Panc1 (cell line): ENCODE measurements around the gene TBCD.

Experiments used
- POLR2AphosphoS5 ChIP-seq: IDR thresholded peaks from 2 replicates; pipeline ENCODE4 v1.6.1; 2012; ENCODE audit warnings: mild to moderate bottlenecking, low read depth, low read length, moderate library complexity
- TF ChIP-seq, protein P1 (sequence below), 2 experiments: IDR thresholded peaks; 2 replicates each; pipeline ENCODE4 v1.6.1; 2011 to 2012; ENCODE audit warnings: low read depth in 2 of 2, control low read depth in 1 of 2, low read length in 1 of 2, mild to moderate bottlenecking in 1 of 2, moderate library complexity in 1 of 2; ENCODE audit not compliant: insufficient read depth in 1 of 2

GRCh38 chr17:82924812-82925211 lies 172.9 kb downstream of the TBCD start:
- TF ChIP-seq, protein P1, sequence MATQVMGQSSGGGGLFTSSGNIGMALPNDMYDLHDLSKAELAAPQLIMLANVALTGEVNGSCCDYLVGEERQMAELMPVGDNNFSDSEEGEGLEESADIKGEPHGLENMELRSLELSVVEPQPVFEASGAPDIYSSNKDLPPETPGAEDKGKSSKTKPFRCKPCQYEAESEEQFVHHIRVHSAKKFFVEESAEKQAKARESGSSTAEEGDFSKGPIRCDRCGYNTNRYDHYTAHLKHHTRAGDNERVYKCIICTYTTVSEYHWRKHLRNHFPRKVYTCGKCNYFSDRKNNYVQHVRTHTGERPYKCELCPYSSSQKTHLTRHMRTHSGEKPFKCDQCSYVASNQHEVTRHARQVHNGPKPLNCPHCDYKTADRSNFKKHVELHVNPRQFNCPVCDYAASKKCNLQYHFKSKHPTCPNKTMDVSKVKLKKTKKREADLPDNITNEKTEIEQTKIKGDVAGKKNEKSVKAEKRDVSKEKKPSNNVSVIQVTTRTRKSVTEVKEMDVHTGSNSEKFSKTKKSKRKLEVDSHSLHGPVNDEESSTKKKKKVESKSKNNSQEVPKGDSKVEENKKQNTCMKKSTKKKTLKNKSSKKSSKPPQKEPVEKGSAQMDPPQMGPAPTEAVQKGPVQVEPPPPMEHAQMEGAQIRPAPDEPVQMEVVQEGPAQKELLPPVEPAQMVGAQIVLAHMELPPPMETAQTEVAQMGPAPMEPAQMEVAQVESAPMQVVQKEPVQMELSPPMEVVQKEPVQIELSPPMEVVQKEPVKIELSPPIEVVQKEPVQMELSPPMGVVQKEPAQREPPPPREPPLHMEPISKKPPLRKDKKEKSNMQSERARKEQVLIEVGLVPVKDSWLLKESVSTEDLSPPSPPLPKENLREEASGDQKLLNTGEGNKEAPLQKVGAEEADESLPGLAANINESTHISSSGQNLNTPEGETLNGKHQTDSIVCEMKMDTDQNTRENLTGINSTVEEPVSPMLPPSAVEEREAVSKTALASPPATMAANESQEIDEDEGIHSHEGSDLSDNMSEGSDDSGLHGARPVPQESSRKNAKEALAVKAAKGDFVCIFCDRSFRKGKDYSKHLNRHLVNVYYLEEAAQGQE (IDR thresholded peaks at IDR 0.05; ENCODE audit: insufficient read depth in 1 of 2, low read depth in 2 of 2, low read length in 1 of 2), result no peak
- no peak for TF ChIP-seq POLR2AphosphoS5
